Trophoblast cell (in vitro differentiated cells and primary cell): ENCODE data around the gene CA12.
"Not testable (repeated sequence)": the region's sequence is repeated elsewhere in the genome, so short reads cannot be mapped to it uniquely, and the experiment has no call there.

ENCODE experiments used
- DNase-seq, 2 donors: peaks; one replicate each; pipeline ENCODE4 v3.0.0-alpha.2; 2016
- H2AFZ ChIP-seq: 2 replicates; pipeline ENCODE4 v1.6.1; 2013; ENCODE audit warnings: low read length, moderate library complexity, mild to moderate bottlenecking; ENCODE audit not compliant: insufficient read depth, poor library complexity
- H2AK5ac ChIP-seq: 2 replicates; pipeline ENCODE4 v1.6.1; 2013; ENCODE audit warnings: mild to moderate bottlenecking, low read length
- H2BK120ac ChIP-seq: 2 replicates; pipeline ENCODE4 v1.6.1; 2013; ENCODE audit warnings: low read length, mild to moderate bottlenecking, moderate library complexity; ENCODE audit not compliant: insufficient read depth, poor library complexity
- H2BK12ac ChIP-seq: 2 replicates; pipeline ENCODE4 v1.6.1; 2013; ENCODE audit warnings: mild to moderate bottlenecking, low read length, moderate library complexity
- H2BK5ac ChIP-seq: 2 replicates; pipeline ENCODE4 v1.6.1; 2013; ENCODE audit warnings: low read length, low read depth, moderate library complexity, mild to moderate bottlenecking; ENCODE audit not compliant: poor library complexity
- H3K14ac ChIP-seq: 2 replicates; pipeline ENCODE4 v1.6.1; 2013; ENCODE audit warnings: mild to moderate bottlenecking, low read length
- H3K18ac ChIP-seq: 2 replicates; pipeline ENCODE4 v1.6.1; 2013; ENCODE audit warnings: mild to moderate bottlenecking, low read length
- H3K23ac ChIP-seq: 2 replicates; pipeline ENCODE4 v1.6.1; 2013; ENCODE audit warnings: low read length
- H3K27ac ChIP-seq: 2 replicates; pipeline ENCODE4 v1.5.1; 2013; ENCODE audit warnings: low read depth, mild to moderate bottlenecking, inconsistent platforms, low read length, moderate library complexity
- H3K27me3 ChIP-seq: 2 replicates; pipeline ENCODE4 v1.6.1; 2013; ENCODE audit warnings: inconsistent platforms, mild to moderate bottlenecking, low read length, moderate library complexity; ENCODE audit not compliant: insufficient read depth
- H3K36me3 ChIP-seq, 2 experiments: 1 replicate in 1 of 2; 2 replicates in 1 of 2; pipeline ENCODE4 v1.6.1; 2013; ENCODE audit warnings: low read length in 2 of 2, mild to moderate bottlenecking in 2 of 2, moderate library complexity in 1 of 2; ENCODE audit not compliant: insufficient read depth in 2 of 2, control insufficient read depth in 1 of 2
- H3K4ac ChIP-seq: 2 replicates; pipeline ENCODE4 v1.6.1; 2013; ENCODE audit warnings: low read depth, mild to moderate bottlenecking, low read length, moderate library complexity
- H3K4me1 ChIP-seq, 2 experiments: 1 replicate in 1 of 2; 2 replicates in 1 of 2; pipeline ENCODE4 v1.6.1; 2013; ENCODE audit warnings: low read length in 2 of 2, mild to moderate bottlenecking in 2 of 2, moderate library complexity in 1 of 2; ENCODE audit not compliant: insufficient read depth in 2 of 2, control insufficient read depth in 1 of 2
- H3K4me2 ChIP-seq: 2 replicates; pipeline ENCODE4 v1.6.1; 2013; ENCODE audit warnings: inconsistent platforms, mild to moderate bottlenecking, low read length, moderate library complexity
- H3K4me3 ChIP-seq: 2 replicates; pipeline ENCODE4 v1.5.1; 2013; ENCODE audit warnings: mild to moderate bottlenecking, low read depth, low read length, inconsistent platforms
- H3K79me1 ChIP-seq: one replicate; pipeline ENCODE4 v1.6.1; 2013; ENCODE audit warnings: low read length
- H3K79me2 ChIP-seq: 2 replicates; pipeline ENCODE4 v1.6.1; 2013; ENCODE audit warnings: low read length, mild to moderate bottlenecking; ENCODE audit not compliant: control insufficient read depth, insufficient read depth, poor library complexity
- H3K9ac ChIP-seq: 2 replicates; pipeline ENCODE4 v1.6.1; 2013; ENCODE audit warnings: mild to moderate bottlenecking, low read length
- H3K9me3 ChIP-seq: 2 replicates; pipeline ENCODE4 v1.6.1; 2013; ENCODE audit warnings: low read depth, mild to moderate bottlenecking, control low read depth, inconsistent platforms, low read length; ENCODE audit not compliant: insufficient read depth
- H4K12ac ChIP-seq: 2 replicates; pipeline ENCODE4 v1.6.1; 2013; ENCODE audit warnings: low read depth, mild to moderate bottlenecking, low read length, moderate library complexity
- H4K8ac ChIP-seq: 2 replicates; pipeline ENCODE4 v1.6.1; 2013; ENCODE audit warnings: low read depth, mild to moderate bottlenecking, low read length, moderate library complexity
- H4K91ac ChIP-seq: one replicate; pipeline ENCODE4 v1.6.1; 2013; ENCODE audit warnings: low read depth, mild to moderate bottlenecking, low read length, moderate library complexity
- WGBS: extraction: QIAGEN DNeasy Blood & Tissue Kit; methylation state at CpG from one replicate; pipeline ENCODE4 v1.1.7; 2013; ENCODE audit warnings: missing lambda C conversion rate; ENCODE audit not compliant: insufficient read length, insufficient coverage; ENCODE audit errors: extremely low coverage; 5-methylcytosine and 5-hydroxymethylcytosine counted together

Gene CA12

GRCh38 chr15:63342996-63343562 lies 38.6 kb downstream of the CA12 start:
- not testable (repeated sequence) for DNase-seq, H2AFZ ChIP-seq, H4K8ac ChIP-seq, H2BK12ac ChIP-seq, H3K36me3 ChIP-seq, H2BK5ac ChIP-seq, H4K91ac ChIP-seq, H3K4ac ChIP-seq, H3K23ac ChIP-seq, H3K27me3 ChIP-seq, H4K12ac ChIP-seq, H3K79me1 ChIP-seq, H3K18ac ChIP-seq, H3K4me3 ChIP-seq, H2AK5ac ChIP-seq, H2BK120ac ChIP-seq, H3K4me2 ChIP-seq, H3K79me2 ChIP-seq, H3K9me3 ChIP-seq, H3K14ac ChIP-seq, H3K27ac ChIP-seq, H3K9ac ChIP-seq
- peaks cover 11 to 15% of the 10 kb centered on the region in 2 experiments for H3K4me1 ChIP-seq
- WGBS = no CpG with 5 or more reads among the region's 11 CpGs

GRCh38 chr15:63341898-63342297 lies 39.7 kb downstream of the CA12 start:
- H3K4me3 ChIP-seq = no peak overlapping the region
- DNase-seq = no peak
- WGBS = no CpG with 5 or more reads among the region's 4 CpGs

GRCh38 chr15:63340878-63341277 lies 40.8 kb downstream of the CA12 start:
- H3K9ac ChIP-seq = no peak overlapping the region
- H3K36me3 ChIP-seq = no peaks in the 10 kb centered on the region
- no peak overlapping the region for H3K27ac ChIP-seq
- no peak overlapping the region for H3K14ac ChIP-seq
- H2AFZ ChIP-seq = no peak overlapping the region
- no peak overlapping the region for H3K4me3 ChIP-seq
- no peak overlapping the region for H3K23ac ChIP-seq
- H2AK5ac ChIP-seq = no peak overlapping the region
- H4K12ac ChIP-seq = no peak overlapping the region
- no peak overlapping the region for H3K4me2 ChIP-seq
- DNase-seq = no peak
- peaks cover 15 to 17% of the 10 kb centered on the region in 2 experiments for H3K4me1 ChIP-seq
- no peak overlapping the region for H4K91ac ChIP-seq
- no peaks in the 10 kb centered on the region for H3K79me1 ChIP-seq
- no CpG with 5 or more reads among the region's 3 CpGs for WGBS
- no peak overlapping the region for H2BK120ac ChIP-seq
- H2BK5ac ChIP-seq = no peak overlapping the region
- H2BK12ac ChIP-seq = no peak overlapping the region
- H4K8ac ChIP-seq = no peak overlapping the region
- no peak overlapping the region for H3K4ac ChIP-seq
- H3K18ac ChIP-seq = no peak overlapping the region
- no peaks in the 10 kb centered on the region for H3K27me3 ChIP-seq
- H3K9me3 ChIP-seq = peaks cover 3% of the 10 kb centered on the region
- H3K79me2 ChIP-seq = no peaks in the 10 kb centered on the region

More at GRCh38 chr15:63341898-63342297, 39.7 kb downstream of the CA12 start:
- Histone ChIP-seq H2AFZ (no peak overlapping the region), H3K27ac (no peak overlapping the region), H2BK12ac (no peak overlapping the region), H3K18ac (no peak overlapping the region), H3K23ac (no peak overlapping the region), H3K4me2 (no peak overlapping the region), H3K36me3 (no peaks in the 10 kb centered on the region), H3K79me1 (no peaks in the 10 kb centered on the region), H3K14ac (no peak overlapping the region), H3K4ac (no peak overlapping the region), H3K4me1 (peaks cover 15 to 17% of the 10 kb centered on the region in 2 experiments), H4K12ac (no peak overlapping the region), H3K79me2 (no peaks in the 10 kb centered on the region), H3K9ac (no peak overlapping the region), H3K9me3 (peaks cover 3% of the 10 kb centered on the region), H4K8ac (no peak overlapping the region), H2BK120ac (no peak overlapping the region), H2AK5ac (no peak overlapping the region), H4K91ac (no peak overlapping the region), H3K27me3 (no peaks in the 10 kb centered on the region), H2BK5ac (no peak overlapping the region)

- Histone ChIP-seq H3K18ac (no peak overlapping the region), H3K4me1 (peaks cover 15 to 17% of the 10 kb centered on the region in 2 experiments), H4K8ac (no peak overlapping the region), H2BK120ac (no peak overlapping the region), H3K4ac (no peak overlapping the region), H2BK12ac (no peak overlapping the region), H4K12ac (no peak overlapping the region), H3K4me2 (no peak overlapping the region), H3K23ac (no peak overlapping the region), H3K27ac (no peak overlapping the region), H2BK5ac (no peak overlapping the region), H3K9ac (no peak overlapping the region), H4K91ac (no peak overlapping the region), H3K79me1 (no peaks in the 10 kb centered on the region), H3K36me3 (no peaks in the 10 kb centered on the region), H3K4me3 (no peak overlapping the region), H2AK5ac (no peak overlapping the region), H3K14ac (no peak overlapping the region), H2AFZ (no peak overlapping the region), H3K9me3 (peaks cover 2% of the 10 kb centered on the region), H3K79me2 (no peaks in the 10 kb centered on the region), H3K27me3 (no peaks in the 10 kb centered on the region)
- DNase-seq = no peak
- no CpG with 5 or more reads among the region's 8 CpGs for WGBS
These were observed 41.3 kb downstream of the CA12 start for GRCh38 chr15:63340353-63340752.
